HG03521 (cell line): Measurements from ENCODE around the gene NFIC.

Experiments
- ATAC-seq: cut with Tn5 transposase; IDR thresholded peaks from one replicate; pipeline ENCODE4 v1.9.1; 2021; ENCODE audit warnings: mild to moderate bottlenecking, moderate library complexity; ENCODE audit not compliant: unreplicated experiment

NFIC gene

GRCh38 chr19:3358689-3359014 lies 7.7 kb upstream of the NFIC start:
- no peak for ATAC-seq

GRCh38 chr19:3359015-3359918 lies 7.1 kb upstream of the NFIC start:
- ATAC-seq, result peak; percentile 55

GRCh38 chr19:3359919-3360420 lies 6.4 kb upstream of the NFIC start:
- ATAC-seq, result peak; percentile 25

GRCh38 chr19:3360421-3361383 lies 5.7 kb upstream of the NFIC start:
- peak; percentile 6 for ATAC-seq

- no peak for ATAC-seq
Observed at GRCh38 chr19:3361384-3362216, 4.8 kb upstream of the NFIC start.

GRCh38 chr19:3362217-3362906 lies 4.0 kb upstream of the NFIC start:
- no peak for ATAC-seq

- no peak for ATAC-seq
Observed at GRCh38 chr19:3363841-3364500, 2.4 kb upstream of the NFIC start.

- no peak for ATAC-seq
Observed at GRCh38 chr19:3364501-3364858, 1.9 kb upstream of the NFIC start.

- no peak for ATAC-seq
Observed at GRCh38 chr19:3365093-3365835, 1.1 kb upstream of the NFIC start.

- no peak for ATAC-seq
Observed at GRCh38 chr19:3366753-3367627, 607 bp downstream of the NFIC start.

GRCh38 chr19:3367628-3368440 lies 1.5 kb downstream of the NFIC start:
- no peak for ATAC-seq

GRCh38 chr19:3368441-3368795 lies 2.0 kb downstream of the NFIC start:
- no peak for ATAC-seq

- ATAC-seq, result no peak
Observed at GRCh38 chr19:3368848-3369336, 2.5 kb downstream of the NFIC start.

- no peak for ATAC-seq
Observed at GRCh38 chr19:3369337-3370213, 3.2 kb downstream of the NFIC start.

GRCh38 chr19:3370214-3370720 lies 3.9 kb downstream of the NFIC start:
- ATAC-seq, result no peak
